ENCODE measurements around the gene RBM23. TPM values are rescaled to one million over a fixed set of nuclear protein-coding genes. Genes with fewer than 3 reads are reported as not detected.
"Not testable (repeated sequence)": the region's sequence is repeated elsewhere in the genome, so short reads cannot be mapped to it uniquely, and the experiment has no call there.

Gene RBM23
- total RNA-seq, 1 donor from 2014 or later = 37.8 TPM

GRCh38 chr14:22875003-22875747 lies 43.8 kb downstream of the RBM23 start:
- DNase-seq (no peak), ATAC-seq (ENCODE audit: poor library complexity) (no peak)
- intact Hi-C loops (cut with DNase I) = no loop called here

GRCh38 chr14:22872833-22873520 lies 46.0 kb downstream of the RBM23 start:
- ATAC-seq (ENCODE audit: poor library complexity) = no peak
- intact Hi-C loops (cut with DNase I) = no loop called here
- no peak for DNase-seq

GRCh38 chr14:22872033-22872832 lies 46.7 kb downstream of the RBM23 start:
- DNase-seq (peak; percentile 84), ATAC-seq (ENCODE audit: poor library complexity) (peak; percentile 61)
- intact Hi-C loops (cut with DNase I) = no loop called here

- ATAC-seq (ENCODE audit: poor library complexity) (peak; percentile 97), DNase-seq (peak; percentile 96)
- intact Hi-C loops (cut with DNase I) = no loop called here
Observed at GRCh38 chr14:22871224-22872032, 47.5 kb downstream of the RBM23 start, which contains the start of gene LRP10. TSS of gene LRP10 (plus strand) at chr14:22871740. CDS start at chr14:22872304, 564 bp downstream.

- ATAC-seq (ENCODE audit: poor library complexity) = peak; percentile 18
- intact Hi-C loops (cut with DNase I) = no loop called here
- no peak for DNase-seq
Observed at GRCh38 chr14:22870811-22871223, 48.1 kb downstream of the RBM23 start.

- ATAC-seq (ENCODE audit: poor library complexity) (no peak), DNase-seq (no peak)
- intact Hi-C loops (cut with DNase I) = no loop called here
Observed at GRCh38 chr14:22866874-22867273, 52.1 kb downstream of the RBM23 start.

GRCh38 chr14:22865424-22866405 lies 53.2 kb downstream of the RBM23 start:
- ATAC-seq (ENCODE audit: poor library complexity) (no peak), DNase-seq (no peak)
- intact Hi-C loops (cut with DNase I) = no loop called here

GRCh38 chr14:22864979-22865378 lies 54.0 kb downstream of the RBM23 start:
- ATAC-seq (ENCODE audit: poor library complexity) = no peak
- intact Hi-C loops (cut with DNase I) = no loop called here

GRCh38 chr14:22861651-22862050 lies 57.3 kb downstream of the RBM23 start:
- ATAC-seq (ENCODE audit: poor library complexity) = no peak
- intact Hi-C loops (cut with DNase I) = no loop called here
- no peak for DNase-seq

More at GRCh38 chr14:22864979-22865378, 54.0 kb downstream of the RBM23 start:
- no peak for DNase-seq

GRCh38 chr14:22860377-22860776 lies 58.6 kb downstream of the RBM23 start:
- ATAC-seq (ENCODE audit: poor library complexity); intact Hi-C loops (cut with DNase I): not testable (repeated sequence)
- DNase-seq = peak; percentile 0

- intact Hi-C loops (cut with DNase I) = loop anchor here (10.0 kb wide), 1 partner anchor 302 kb away; no protein-coding TSS in a partner anchor
- ATAC-seq (ENCODE audit: poor library complexity) (no peak), DNase-seq (no peak)
Observed at GRCh38 chr14:22856428-22856827, 62.5 kb downstream of the RBM23 start.

GRCh38 chr14:22854963-22855724 lies 63.8 kb downstream of the RBM23 start:
- DNase-seq = no peak
- intact Hi-C loops (cut with DNase I) = loop anchor here (10.0 kb wide), 1 partner anchor 300 kb away; no protein-coding TSS in a partner anchor

GRCh38 chr14:22854296-22854695 lies 64.7 kb downstream of the RBM23 start:
- DNase-seq; ATAC-seq (ENCODE audit: poor library complexity): not testable (repeated sequence)
- intact Hi-C loops (cut with DNase I) = loop anchor here (10.0 kb wide), 1 partner anchor 299 kb away; no protein-coding TSS in a partner anchor

More at GRCh38 chr14:22854963-22855724, 63.8 kb downstream of the RBM23 start:
- no peak for ATAC-seq (ENCODE audit: poor library complexity)

- intact Hi-C loops (cut with DNase I) = loop anchor here (1.0 to 10.0 kb wide), 2 partner anchors 30 to 298 kb away; no protein-coding TSS in a partner anchor
Observed at GRCh38 chr14:22852940-22853767, 65.8 kb downstream of the RBM23 start.

GRCh38 chr14:22852599-22852939 lies 66.4 kb downstream of the RBM23 start:
- no peak for DNase-seq
- no peak for ATAC-seq (ENCODE audit: poor library complexity)
- intact Hi-C loops (cut with DNase I) = loop anchor here (1.0 to 10.0 kb wide), 2 partner anchors 29 to 298 kb away; no protein-coding TSS in a partner anchor

More at GRCh38 chr14:22852940-22853767, 65.8 kb downstream of the RBM23 start:
- ATAC-seq (ENCODE audit: poor library complexity) (peak; percentile 69), DNase-seq (peak; percentile 94)
